K562 (cell line): ENCODE measurements around the gene RUNDC3A.

Source experiments
- CTCF ChIP-seq, 3 experiments: IDR thresholded peaks in 2 of 3; conservative IDR thresholded peaks in 1 of 3; 2 replicates each; pipeline ENCODE4 v1.5.1; 2011 to 2012; ENCODE audit warnings: low read length in 3 of 3, mild to moderate bottlenecking in 3 of 3, control low read depth in 2 of 3, improper control_type of control experiment in 1 of 3, inconsistent platforms in 1 of 3, low read depth in 1 of 3, mixed read lengths in 1 of 3, moderate library complexity in 1 of 3; ENCODE audit not compliant: insufficient read depth in 2 of 3
- EP300 ChIP-seq: IDR thresholded peaks from 2 replicates; pipeline ENCODE4 v1.6.1; 2012; ENCODE audit warnings: low read length, improper control_type of control experiment
- ETV6 ChIP-seq, 3 experiments: fragments of 150-350 bp in 1 of 3; sonication (generic) in 1 of 3; formaldehyde crosslinking in 1 of 3; IDR thresholded peaks; 2 replicates each; pipeline versions ENCODE4 v1.6.1 to v1.8.0; 2014 to 2022; ENCODE audit warnings: borderline replicate concordance in 2 of 3, low read depth in 2 of 3, antibody characterized with exemption in 1 of 3, low read length in 1 of 3, mild to moderate bottlenecking in 1 of 3, missing genetic modification reagents in 1 of 3
- TAF1 ChIP-seq: IDR thresholded peaks from 2 replicates; pipeline ENCODE4 v1.6.1; 2011; ENCODE audit warnings: mild to moderate bottlenecking, low read length, moderate library complexity; ENCODE audit not compliant: insufficient read depth, control insufficient read depth, severe bottlenecking; ENCODE audit errors: extremely low read depth
- TF ChIP-seq, protein P1 (sequence below): fragments of 250-450 bp; sonication (Bioruptor Pico); IDR thresholded peaks from 2 replicates; pipeline ENCODE4 v1.5.0; 2021
- TF ChIP-seq, protein P2 (sequence below): sonication (generic); formaldehyde crosslinking; IDR thresholded peaks from 2 replicates; pipeline ENCODE4 v1.8.1; 2023; ENCODE audit warnings: mild to moderate bottlenecking, missing genetic modification reagents

DNA sequence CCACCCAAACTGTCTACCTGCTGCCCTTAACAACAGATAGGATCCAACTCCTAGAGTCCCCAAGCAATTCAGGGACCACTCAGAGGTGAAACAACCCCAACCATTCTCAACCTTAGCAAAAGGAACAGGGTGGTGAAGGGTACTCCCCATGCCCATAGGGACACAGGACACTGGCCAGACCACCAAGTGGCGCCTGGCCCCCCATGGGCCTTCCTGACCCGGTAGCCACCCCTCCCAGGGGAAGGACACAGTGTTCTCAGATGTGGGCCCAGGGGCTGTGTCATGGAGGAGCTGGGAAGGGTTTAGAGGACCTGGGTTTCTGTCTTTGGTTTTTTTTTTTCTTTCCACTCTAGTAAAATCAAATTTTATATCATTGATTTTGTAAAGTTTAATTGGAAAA, 25.9 kb downstream of the RUNDC3A start:
- TF ChIP-seq ETV6 (IDR thresholded peaks at IDR 0.05; ENCODE audit: borderline replicate concordance in 1 of 2, low read depth in 2 of 2, low read length in 1 of 2): no peak
- TF ChIP-seq ETV6 (CRISPR knock-in tag; IDR thresholded peaks at IDR 0.05; ENCODE audit: borderline replicate concordance): no peak
- no peak for TF ChIP-seq EP300
- no peak for TF ChIP-seq CTCF (IDR thresholded peaks at IDR 0.05 in 2 of 3, conservative IDR thresholded peaks at IDR 0.05 in 1 of 3; ENCODE audit: insufficient read depth in 2 of 3, low read depth in 1 of 3, low read length in 3 of 3)
- TF ChIP-seq TAF1: no peak
- TF ChIP-seq, protein P1, sequence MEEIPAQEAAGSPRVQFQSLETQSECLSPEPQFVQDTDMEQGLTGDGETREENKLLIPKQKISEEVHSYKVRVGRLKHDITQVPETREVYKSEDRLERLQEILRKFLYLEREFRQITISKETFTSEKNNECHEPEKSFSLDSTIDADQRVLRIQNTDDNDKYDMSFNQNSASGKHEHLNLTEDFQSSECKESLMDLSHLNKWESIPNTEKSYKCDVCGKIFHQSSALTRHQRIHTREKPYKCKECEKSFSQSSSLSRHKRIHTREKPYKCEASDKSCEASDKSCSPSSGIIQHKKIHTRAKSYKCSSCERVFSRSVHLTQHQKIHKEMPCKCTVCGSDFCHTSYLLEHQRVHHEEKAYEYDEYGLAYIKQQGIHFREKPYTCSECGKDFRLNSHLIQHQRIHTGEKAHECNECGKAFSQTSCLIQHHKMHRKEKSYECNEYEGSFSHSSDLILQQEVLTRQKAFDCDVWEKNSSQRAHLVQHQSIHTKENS (CRISPR knock-in tag): no peak
- TF ChIP-seq, protein P2, sequence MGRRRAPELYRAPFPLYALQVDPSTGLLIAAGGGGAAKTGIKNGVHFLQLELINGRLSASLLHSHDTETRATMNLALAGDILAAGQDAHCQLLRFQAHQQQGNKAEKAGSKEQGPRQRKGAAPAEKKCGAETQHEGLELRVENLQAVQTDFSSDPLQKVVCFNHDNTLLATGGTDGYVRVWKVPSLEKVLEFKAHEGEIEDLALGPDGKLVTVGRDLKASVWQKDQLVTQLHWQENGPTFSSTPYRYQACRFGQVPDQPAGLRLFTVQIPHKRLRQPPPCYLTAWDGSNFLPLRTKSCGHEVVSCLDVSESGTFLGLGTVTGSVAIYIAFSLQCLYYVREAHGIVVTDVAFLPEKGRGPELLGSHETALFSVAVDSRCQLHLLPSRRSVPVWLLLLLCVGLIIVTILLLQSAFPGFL (CRISPR knock-in tag): no peak
